PC-3 (cell line): Measurements from ENCODE around the gene SLC25A25. TPM values are rescaled to one million over a fixed set of nuclear protein-coding genes. Genes with fewer than 3 reads are reported as not detected.

ENCODE experiments used
- ATAC-seq: fragments of 200-7000 bp; cut with Tn5 transposase; 2 replicates; pipeline ENCODE4 v1.9.1; 2020; ENCODE audit warnings: mild to moderate bottlenecking, moderate library complexity
- BruUV-seq: library from RNA; stranded (reverse); fragments of 400-500 nt; replicated peaks from 2 replicates; lab custom pipeline; 2021; lab: Mats Ljungman, UMichigan
- CTCF ChIA-PET: fragments of 300-600 bp; sonication (Branson Sonifier 250); formaldehyde crosslinking; loops from one replicate; lab custom pipeline; 2022; ENCODE audit warnings: antibody characterized with exemption; lab: Charles Lee
- POLR2A ChIA-PET: fragments of 300-600 bp; sonication (Branson Sonifier 250); formaldehyde crosslinking; loops from one replicate; lab custom pipeline; 2022; ENCODE audit warnings: antibody characterized with exemption; ENCODE audit not compliant: unreplicated experiment; lab: Charles Lee
- DNase-seq: peaks from one replicate; pipeline ENCODE4 v3.0.0-alpha.2; 2015
- H2AFZ ChIP-seq: fragments of 300-600 bp; sonication (generic); 2 replicates; pipeline ENCODE4 v1.6.0; 2016; ENCODE audit warnings: antibody characterized with exemption, low read length
- H3F3A ChIP-seq: fragments of 300-600 bp; sonication (generic); one replicate; pipeline ENCODE4 v1.6.0; 2017; ENCODE audit warnings: antibody characterized with exemption, low read length, control low read depth, mild to moderate bottlenecking; ENCODE audit not compliant: unreplicated experiment
- H3K27ac ChIP-seq: fragments of 300-600 bp; sonication (generic); 2 replicates; pipeline ENCODE4 v1.5.1; 2016; ENCODE audit warnings: mild to moderate bottlenecking, low read length
- H3K27me3 ChIP-seq: fragments of 300-600 bp; sonication (generic); 2 replicates; pipeline ENCODE4 v1.6.1; 2016; ENCODE audit warnings: low read length, mixed read lengths
- H3K36me3 ChIP-seq: fragments of 300-600 bp; sonication (generic); 2 replicates; pipeline ENCODE4 v1.6.1; 2016; ENCODE audit warnings: low read depth, mixed run types, low read length, mixed read lengths
- H3K4me1 ChIP-seq: fragments of 300-600 bp; sonication (generic); 2 replicates; pipeline ENCODE4 v1.5.1; 2016; ENCODE audit warnings: low read length; ENCODE audit not compliant: insufficient read depth
- H3K4me2 ChIP-seq: fragments of 300-600 bp; sonication (generic); 2 replicates; pipeline ENCODE4 v1.6.0; 2016; ENCODE audit warnings: low read length
- H3K4me3 ChIP-seq: fragments of 300-600 bp; sonication (generic); 2 replicates; pipeline ENCODE4 v1.5.1; 2016; ENCODE audit warnings: mild to moderate bottlenecking, low read length, mixed read lengths
- H3K79me2 ChIP-seq: fragments of 300-600 bp; sonication (generic); 2 replicates; pipeline ENCODE4 v1.6.1; 2017; ENCODE audit warnings: low read length, mixed read lengths
- H3K9ac ChIP-seq: fragments of 300-600 bp; sonication (generic); 2 replicates; pipeline ENCODE4 v1.6.0; 2016; ENCODE audit warnings: mild to moderate bottlenecking, low read length
- H3K9me2 ChIP-seq: fragments of 300-600 bp; sonication (generic); replicated peaks from 2 replicates; pipeline ENCODE4 v1.6.1; 2016; ENCODE audit warnings: mixed run types, low read length, mixed read lengths
- H3K9me3 ChIP-seq: fragments of 300-600 bp; sonication (generic); 2 replicates; pipeline ENCODE4 v1.6.1; 2016; ENCODE audit warnings: low read length, mixed read lengths
- H4K20me1 ChIP-seq: fragments of 300-600 bp; sonication (generic); 2 replicates; pipeline ENCODE4 v1.6.1; 2016; ENCODE audit warnings: low read length, mixed read lengths
- CTCF ChIP-seq: fragments of 300-600 bp; sonication (generic); conservative IDR thresholded peaks from 2 replicates; pipeline ENCODE4 v1.5.1; 2017; ENCODE audit warnings: antibody characterized with exemption, low read depth, mild to moderate bottlenecking, low read length
- EZH2 ChIP-seq: fragments of 300-600 bp; sonication (generic); IDR thresholded peaks from one replicate; pipeline ENCODE4 v1.6.1; 2017; ENCODE audit warnings: antibody characterized with exemption, mild to moderate bottlenecking, low read length; ENCODE audit not compliant: unreplicated experiment
- EZH2phosphoT487 ChIP-seq: fragments of 300-600 bp; sonication (generic); IDR thresholded peaks from 2 replicates; pipeline ENCODE4 v1.6.1; 2018; ENCODE audit warnings: mild to moderate bottlenecking, antibody characterized with exemption, low read length, borderline replicate concordance
- intact Hi-C: fragments of 100-400 bp; cut with micrococcal nuclease; formaldehyde crosslinking; loops from 2 replicates; pipeline ENCODE4 v1.9.0; 2023
- total RNA-seq: library from RNA; depleted of rRNA; stranded (reverse); fragments of >200 nt; gene quantifications from 2 replicates; pipeline ENCODE4 v1.2.3, GENCODE V29; 2014

SLC25A25 gene
- total RNA-seq, 1 experiment from 2014 or later, result 25.2 TPM

- CTCF ChIA-PET, result no interaction called here
- no peak for ATAC-seq
- BruUV-seq, result no TSS peak
Measured at GRCh38 chr9:128121924-128122808, 54.1 kb downstream of the SLC25A25 start.

GRCh38 chr9:128122809-128123175 lies 54.8 kb downstream of the SLC25A25 start:
- H3K9me2 ChIP-seq, result no peaks in the 10 kb centered on the region
- H3K79me2 ChIP-seq, result peaks cover 30% of the 10 kb centered on the region
- no peak overlapping the region for H3K27ac ChIP-seq
- intact Hi-C loops, result no loop called here
- no peak overlapping the region for H3K9ac ChIP-seq
- H2AFZ ChIP-seq, result no peak overlapping the region
- no peak for TF ChIP-seq EZH2
- no peak for TF ChIP-seq EZH2phosphoT487
- no peak for TF ChIP-seq CTCF
- H3K4me3 ChIP-seq, result no peak overlapping the region
- no TSS peak for BruUV-seq
- ATAC-seq (no peak), DNase-seq (no peak)
- H3K4me2 ChIP-seq, result no peak overlapping the region
- peaks cover 9% of the 10 kb centered on the region for H3K4me1 ChIP-seq
- H3K9me3 ChIP-seq, result no peaks in the 10 kb centered on the region
- H3F3A ChIP-seq, result no peaks in the 10 kb centered on the region
- ChIA-PET CTCF (no interaction called here), POLR2A (no interaction called here)
- H4K20me1 ChIP-seq, result no peaks in the 10 kb centered on the region
- no peaks in the 10 kb centered on the region for H3K27me3 ChIP-seq
- H3K36me3 ChIP-seq, result peaks cover 8% of the 10 kb centered on the region; the same call in 1 of the 2 replicates

More at GRCh38 chr9:128121924-128122808, 54.1 kb downstream of the SLC25A25 start:
- Histone ChIP-seq H4K20me1 (no peaks in the 10 kb centered on the region), H3F3A (no peaks in the 10 kb centered on the region), H3K27me3 (no peaks in the 10 kb centered on the region), H3K4me3 (no peak overlapping the region), H3K79me2 (peaks cover 26% of the 10 kb centered on the region), H3K9me3 (no peaks in the 10 kb centered on the region), H3K4me2 (no peak overlapping the region), H3K36me3 (peaks cover 11% of the 10 kb centered on the region), H3K9me2 (no peaks in the 10 kb centered on the region), H3K9ac (no peak overlapping the region), H3K27ac (no peak overlapping the region), H3K4me1 (peaks cover 11% of the 10 kb centered on the region), H2AFZ (no peak overlapping the region)
- POLR2A ChIA-PET, result no interaction called here
- TF ChIP-seq EZH2, result no peak
- TF ChIP-seq EZH2phosphoT487, result no peak
- no peak for TF ChIP-seq CTCF
- DNase-seq, result no peak
- intact Hi-C loops, result no loop called here
